HG03457 (cell line): ENCODE measurements around the gene DSCAM.
"Not testable (repeated sequence)": the region's sequence is repeated elsewhere in the genome, so short reads cannot be mapped to it uniquely, and the experiment has no call there.

ENCODE experiments used
- ATAC-seq: cut with Tn5 transposase; IDR thresholded peaks from one replicate; pipeline ENCODE4 v1.9.1; 2021; ENCODE audit warnings: moderate number of reproducible peaks; ENCODE audit not compliant: unreplicated experiment

The DSCAM gene

DNA sequence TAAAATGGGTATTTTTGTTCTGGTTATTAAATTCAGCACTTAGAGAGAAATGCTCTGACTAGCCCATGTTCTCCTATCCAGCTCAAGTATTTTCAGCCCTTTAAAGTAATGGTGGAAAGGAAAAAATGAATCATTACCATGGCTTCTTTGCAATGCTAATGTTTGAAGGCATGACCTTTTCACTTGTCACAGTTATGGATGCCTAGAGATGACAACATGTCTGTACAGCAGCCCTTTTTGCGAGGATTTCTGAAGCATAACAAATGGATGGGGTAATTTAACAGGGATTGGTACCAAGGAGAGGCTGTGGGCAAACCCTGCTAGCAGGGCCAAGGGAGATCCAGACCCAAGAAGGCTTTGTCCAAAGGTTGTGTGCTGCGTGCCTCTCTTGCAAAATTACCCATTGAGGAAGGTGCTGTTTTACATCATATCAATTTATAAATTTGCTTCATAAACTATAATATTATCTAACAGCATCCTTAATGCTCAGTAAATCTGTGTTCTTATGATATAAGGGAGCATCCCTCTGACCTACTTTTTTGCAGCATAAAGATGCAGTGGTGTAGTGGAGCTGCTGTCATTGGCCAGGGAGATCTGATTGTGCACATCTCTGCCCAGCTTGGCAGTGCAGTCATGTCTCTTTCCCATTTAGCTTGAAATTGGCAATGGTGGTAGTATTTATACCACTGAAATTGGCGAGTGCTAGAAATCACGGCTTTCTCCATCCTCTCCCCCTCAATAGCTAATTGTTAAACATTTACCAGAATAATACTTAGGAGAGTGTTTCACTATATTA is 652.6 kb downstream of the DSCAM start:
- ATAC-seq = no peak

DNA sequence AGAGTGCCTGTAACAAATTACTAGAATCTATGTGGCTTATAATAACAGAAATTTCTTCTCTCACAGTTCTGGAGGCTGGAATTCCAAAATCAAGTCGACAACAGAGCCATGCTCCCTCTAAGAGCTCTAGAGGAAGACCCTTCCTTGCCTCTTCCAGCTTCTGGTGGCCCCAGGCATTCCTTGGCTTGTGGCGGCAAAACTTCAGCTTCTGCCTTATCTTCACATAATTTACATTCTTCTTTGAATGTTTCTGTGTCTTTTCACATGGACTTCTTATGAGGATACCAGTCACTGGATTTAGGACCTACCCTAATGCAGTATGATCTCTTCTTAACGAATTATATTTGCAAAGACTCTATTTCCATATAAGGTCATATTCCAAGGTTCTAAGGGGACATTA is 655.3 kb downstream of the DSCAM start:
- ATAC-seq = no peak

DNA sequence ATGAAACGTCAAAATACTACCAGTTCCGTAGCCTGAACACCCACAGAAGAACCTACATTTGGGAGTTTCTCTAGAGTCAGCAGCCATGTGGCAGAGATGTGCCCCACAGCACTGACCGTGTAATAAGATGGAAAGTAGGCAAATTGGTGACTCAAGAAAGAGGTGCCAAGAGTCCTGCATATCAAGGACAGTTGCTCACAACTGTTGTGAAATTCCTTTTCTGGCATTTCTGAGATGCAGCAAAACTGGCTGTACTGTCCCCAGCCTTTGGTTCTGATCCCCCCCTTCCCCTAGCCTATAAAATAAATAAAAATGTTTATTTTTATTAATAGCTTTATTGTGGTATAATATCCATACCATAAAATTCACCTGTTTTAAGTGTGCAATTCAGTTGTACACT is 655.8 kb downstream of the DSCAM start:
- no peak for ATAC-seq

DNA sequence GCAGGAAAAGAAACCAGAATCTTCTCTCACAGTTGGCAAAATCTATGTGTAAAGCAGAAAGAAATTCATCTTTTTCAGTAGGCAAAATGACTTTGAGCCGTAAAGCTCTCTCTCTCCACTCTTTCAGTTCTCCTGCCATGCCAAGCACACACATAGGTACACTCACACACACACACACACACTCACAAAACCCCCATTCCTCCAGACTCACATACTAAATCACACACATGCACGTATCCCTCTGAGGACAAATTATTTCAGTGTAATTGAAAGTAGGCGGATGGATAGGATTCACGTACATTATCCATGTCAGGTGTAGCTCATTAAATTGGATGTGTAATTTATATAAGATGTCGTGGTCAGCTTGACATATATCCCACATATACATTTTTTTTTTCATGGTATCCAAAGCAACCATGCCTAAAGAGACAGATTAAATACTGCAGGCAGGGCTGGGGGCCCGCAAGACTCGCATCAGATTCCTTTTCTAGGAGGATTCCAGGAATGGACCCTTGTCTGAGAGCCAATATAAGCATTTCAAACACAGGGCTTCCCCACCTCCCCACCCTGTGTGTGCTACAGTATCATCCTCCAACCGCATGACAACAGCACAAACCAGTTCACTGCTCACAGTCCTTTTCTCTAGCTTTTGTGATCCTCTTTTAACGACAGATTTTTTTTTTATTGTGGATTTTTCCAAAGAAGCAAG is 658.9 kb downstream of the DSCAM start:
- ATAC-seq = no peak

DNA sequence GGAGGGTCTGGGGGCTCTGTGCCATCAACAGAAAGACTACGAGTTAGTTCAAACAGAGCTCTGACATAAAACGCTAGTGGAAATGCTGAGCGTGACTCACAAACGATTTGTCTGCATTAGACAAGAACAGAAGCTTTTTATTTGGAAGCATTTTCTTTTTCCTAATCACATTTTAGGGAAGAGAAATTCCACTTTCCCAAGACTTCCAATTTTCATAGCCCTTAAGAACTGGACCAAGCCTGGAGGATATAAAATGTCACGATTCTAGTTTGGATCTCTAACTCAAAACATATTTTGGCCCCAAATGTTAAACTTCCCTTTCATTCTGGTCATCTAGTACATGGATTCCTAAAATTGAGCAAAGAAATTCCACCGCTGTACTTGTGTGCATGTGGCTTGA is 659.7 kb downstream of the DSCAM start:
- ATAC-seq = no peak

DNA sequence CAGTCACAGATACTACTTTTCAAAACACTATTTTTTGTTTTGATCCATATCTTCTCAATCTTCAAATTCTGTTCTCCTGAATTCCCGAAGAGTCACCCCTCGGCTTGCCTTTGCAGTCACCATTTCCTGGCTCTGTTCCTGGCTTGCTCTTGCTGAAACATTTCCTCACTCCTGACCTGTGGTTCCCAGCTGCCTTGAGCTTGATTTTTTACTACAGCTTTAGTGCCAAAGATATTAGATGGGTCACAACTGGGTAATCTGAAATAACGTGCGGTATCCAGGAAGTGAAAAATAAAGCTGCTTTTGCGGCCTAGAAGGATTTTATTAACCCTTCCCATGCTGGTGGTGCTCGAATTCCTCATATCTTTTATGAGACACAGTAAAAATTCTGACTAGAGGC is 660.9 kb downstream of the DSCAM start:
- ATAC-seq = no peak

DNA sequence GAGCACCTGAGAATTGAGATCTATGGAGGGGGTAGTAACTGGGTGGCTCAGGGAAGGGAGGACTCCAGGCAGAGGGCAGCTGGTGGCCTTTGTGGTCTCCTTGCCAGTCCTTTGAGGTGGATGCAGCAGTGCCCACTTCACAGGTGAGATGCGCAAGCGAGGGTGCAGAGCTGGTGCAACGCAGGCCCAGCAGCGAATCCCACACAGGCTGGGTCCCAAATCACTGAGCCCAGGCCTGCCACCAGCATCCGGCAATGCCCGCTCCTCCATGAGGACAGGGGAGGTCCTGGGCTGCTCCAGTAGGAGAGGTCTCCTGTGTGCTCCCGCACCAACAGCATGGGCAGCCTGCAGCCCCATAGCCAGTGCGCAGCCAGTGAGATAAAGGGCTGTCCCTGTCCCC is 661.8 kb downstream of the DSCAM start:
- ATAC-seq = no peak

DNA sequence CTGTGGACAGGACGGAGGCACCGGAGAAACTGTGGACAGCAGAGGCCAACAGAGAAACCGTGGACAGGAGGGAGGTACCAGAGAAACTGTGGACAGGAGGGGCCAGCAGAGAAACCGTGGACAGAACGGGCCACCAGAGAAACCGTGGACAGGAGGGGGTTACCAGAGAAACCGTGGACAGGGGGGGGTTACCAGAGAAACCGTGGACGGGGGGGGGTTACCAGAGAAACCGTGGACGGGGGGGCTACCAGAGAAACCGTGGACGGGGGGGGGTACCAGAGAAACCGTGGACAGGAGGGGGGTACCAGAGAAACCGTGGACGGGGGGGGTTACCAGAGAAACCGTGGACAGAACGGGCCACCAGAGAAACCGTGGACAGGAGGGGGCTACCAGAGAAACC is 664.5 kb downstream of the DSCAM start:
- ATAC-seq = not testable (repeated sequence)

DNA sequence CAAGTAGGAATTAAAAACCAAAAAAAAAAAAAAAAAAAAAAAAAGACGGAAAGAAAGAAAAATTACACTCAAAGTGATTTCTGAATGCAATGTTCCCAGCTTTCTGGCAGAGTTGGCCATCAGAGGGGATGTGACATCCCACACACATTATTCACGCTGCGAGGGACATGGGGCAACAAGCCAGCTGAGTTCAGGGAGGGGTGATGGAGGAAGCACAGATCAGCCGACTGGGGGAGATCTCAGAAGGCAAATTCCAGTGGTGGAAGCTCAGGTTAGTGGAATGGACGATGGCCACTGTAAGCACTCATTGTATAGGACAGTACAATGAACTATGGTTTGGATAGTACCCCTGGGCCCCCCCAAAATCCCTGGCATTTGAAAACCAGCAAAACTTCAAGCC is 667.8 kb downstream of the DSCAM start:
- ATAC-seq = no peak

DNA sequence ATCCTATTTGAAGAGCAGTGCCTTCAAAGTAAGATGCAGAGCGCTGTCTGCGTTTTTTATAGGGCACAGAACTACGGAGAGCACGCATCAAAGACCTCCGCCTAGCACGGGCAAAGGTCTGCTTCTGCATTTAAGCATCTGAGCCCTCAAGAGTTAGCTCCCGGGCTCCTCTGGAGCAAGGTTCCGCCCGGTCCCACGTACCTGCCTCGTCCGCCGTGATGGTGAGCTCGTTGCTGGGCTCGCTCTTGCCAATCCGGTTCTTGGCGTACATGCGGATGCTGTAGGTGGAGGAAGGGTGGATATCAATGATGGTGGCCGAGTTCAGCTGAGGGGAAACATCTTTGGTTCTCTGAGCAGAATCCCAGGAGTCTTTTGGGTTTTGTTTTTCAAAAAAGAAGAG is 668.2 kb downstream of the DSCAM start:
- no peak for ATAC-seq

DNA sequence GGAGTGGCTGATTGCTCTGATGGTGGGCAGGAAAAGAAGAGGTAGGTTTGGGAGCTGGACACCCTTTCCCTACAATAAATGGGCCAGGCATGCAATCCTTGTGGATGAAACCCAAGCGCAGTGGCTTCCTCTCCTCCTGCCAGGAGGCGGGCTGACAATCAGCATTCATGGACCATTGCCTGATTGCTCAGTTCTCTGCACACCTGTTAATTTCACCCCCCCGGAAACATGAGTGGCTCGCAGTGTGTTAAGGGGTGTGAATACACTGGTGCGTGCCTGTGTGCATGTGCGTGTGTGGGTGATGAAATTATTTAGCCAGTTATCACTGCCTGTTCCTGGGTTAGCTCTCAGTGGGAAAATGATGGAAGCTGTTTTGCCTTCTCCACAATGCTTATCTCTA is 669.0 kb downstream of the DSCAM start:
- no peak for ATAC-seq

DNA sequence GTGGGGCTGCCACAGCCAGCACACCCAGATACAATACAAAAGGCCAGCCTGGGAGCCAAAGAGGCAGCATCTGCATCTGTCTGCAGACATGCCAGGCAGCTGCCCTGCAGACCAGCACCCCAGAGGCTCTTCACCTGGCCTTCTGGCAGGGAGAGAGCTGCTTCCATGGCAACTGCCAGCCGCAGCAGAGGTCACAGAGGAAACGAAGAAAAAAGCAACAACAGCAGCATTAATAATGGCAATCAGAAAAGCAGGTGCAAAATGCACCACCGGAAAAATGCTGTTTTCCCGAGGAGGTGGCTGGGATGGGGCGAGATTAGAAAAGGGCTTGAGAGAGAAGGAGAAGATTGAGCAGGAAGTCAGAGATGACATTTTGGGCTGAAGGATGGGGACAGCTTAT is 670.2 kb downstream of the DSCAM start:
- no peak for ATAC-seq

DNA sequence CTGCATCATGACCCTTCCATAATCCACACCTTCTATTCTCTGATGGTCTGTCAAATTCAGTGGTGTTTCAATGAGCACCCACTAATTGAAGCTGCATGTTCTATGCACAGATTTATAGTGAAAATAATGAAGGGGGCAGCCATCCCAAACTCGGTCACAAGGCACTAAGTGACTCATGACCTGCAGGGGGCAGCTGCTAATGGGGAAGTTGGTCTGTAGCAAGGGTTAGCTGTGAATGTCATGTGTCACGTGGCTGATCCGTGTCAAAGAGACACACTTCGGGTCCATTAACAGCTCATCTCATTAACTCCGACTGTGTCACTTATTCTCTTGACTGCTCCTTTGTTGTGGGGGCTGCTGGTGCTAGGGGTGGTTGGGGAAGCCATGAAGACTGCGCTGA is 673.1 kb downstream of the DSCAM start:
- no peak for ATAC-seq

DNA sequence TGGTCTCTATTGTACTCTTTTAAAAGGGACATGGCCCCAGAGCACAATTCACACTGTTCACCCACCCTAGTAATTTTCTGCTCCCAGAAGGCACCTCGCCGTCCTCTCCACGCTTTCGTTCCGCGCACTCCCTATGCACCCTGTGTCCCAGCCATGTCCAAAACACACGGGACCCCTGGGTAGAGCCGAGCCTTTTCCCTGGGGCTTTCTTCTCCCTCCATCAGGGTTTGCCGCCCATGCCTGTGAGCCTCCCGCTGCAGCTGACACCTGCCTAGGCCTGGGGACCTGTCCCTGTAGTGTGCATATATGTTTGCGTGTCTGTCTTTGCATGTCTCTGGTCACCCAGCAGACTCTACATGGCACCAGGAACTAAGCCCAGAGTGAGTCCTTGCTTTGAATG is 677.0 kb downstream of the DSCAM start:
- no peak for ATAC-seq

DNA sequence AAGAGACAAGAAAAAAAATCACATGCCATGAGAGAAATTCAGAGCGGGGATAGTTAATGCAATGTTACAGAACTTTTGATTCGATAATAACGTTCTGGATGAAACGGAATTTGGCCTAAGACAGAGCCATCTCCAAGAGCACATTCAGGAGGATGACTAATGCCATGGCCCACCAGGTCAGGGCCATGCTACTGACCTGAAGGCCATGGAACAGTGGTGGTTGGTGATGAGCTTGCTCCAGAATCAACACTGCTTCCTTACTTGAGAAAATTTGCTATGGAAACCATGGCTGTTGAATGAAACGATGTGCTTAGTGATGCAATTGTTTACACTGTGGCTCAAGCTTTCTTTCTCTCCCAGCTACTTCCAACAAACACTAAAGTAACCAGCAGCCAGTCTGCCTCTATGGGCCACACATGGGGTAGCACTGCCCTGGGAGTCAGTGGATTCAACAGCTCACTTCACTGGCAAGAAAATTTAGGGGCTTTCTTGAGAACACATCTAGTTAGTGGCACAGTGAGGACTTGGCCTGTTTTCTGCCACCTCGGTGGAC is 680.6 kb downstream of the DSCAM start:
- ATAC-seq = no peak

DNA sequence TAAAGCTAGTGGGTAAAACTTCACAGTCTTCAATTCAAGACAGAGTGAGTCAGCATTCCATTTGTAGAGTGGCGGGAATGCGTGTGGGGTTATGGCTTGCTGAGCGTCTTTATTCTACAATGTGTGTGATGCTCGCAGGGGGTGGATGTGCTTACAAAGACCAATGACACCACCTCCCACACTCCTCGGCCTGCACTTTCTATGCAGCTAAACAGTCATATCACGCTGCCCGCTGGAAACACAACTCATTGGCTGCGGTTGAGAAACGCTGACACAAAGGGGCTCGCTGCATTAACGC is 681.2 kb downstream of the DSCAM start:
- ATAC-seq = no peak

DNA sequence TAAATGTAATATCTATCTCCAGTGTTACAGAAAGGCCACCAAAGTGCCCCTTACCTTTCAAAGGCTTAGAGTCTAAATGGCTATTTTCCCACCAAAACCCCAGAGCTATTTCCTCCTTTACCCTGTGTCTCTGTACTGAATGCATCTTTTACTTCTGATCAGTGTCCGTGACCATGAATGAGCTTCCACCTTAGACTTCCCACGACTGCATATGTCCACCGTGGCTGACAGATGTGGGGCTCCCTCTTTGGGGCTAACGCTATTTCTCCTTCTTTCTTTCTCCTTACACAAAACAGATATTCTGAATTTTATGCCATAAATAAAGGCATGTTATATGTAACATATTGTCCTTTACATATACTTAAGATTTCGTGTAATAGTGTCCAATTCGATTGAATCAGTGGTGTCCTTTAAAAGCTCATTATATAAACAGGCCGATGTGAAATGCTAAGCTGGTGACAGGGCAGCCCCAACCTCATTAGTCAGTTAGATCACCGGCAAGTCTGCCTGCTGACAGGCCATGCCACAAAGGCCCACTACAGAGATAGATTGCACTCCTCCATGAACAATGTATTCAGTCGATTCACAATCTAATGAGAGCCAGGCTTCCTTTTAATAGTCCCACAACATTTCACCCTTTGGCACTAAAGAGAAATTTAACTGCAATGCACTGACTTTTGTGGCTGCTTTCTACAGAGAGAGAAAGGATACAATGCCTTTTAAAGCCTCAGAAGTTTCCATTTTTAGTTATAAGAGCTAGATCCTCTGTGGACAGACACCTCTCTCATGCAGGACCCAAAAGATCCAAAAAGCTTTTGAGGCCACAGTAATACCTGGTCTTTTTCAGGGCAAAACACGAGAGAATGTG is 681.8 kb downstream of the DSCAM start:
- no peak for ATAC-seq

DNA sequence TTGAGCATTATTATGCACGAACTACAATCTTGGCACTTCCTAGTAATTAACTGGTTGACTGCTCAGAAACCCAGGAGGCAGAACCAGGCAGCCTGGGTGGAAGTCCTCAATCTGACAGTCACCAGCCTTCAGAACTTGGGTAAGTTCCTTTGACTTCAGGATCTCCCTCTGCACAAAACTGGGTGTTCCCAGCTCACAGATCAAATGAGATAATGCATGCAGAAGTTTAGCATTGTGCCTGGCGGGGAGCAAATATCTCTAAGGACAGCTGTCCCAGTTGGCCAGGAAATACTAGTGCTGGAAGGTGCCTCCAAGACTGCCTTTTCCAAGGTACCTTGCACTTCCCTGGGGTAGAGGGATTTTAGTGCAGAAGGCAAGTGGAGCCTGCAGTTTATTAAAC is 684.9 kb downstream of the DSCAM start:
- no peak for ATAC-seq

DNA sequence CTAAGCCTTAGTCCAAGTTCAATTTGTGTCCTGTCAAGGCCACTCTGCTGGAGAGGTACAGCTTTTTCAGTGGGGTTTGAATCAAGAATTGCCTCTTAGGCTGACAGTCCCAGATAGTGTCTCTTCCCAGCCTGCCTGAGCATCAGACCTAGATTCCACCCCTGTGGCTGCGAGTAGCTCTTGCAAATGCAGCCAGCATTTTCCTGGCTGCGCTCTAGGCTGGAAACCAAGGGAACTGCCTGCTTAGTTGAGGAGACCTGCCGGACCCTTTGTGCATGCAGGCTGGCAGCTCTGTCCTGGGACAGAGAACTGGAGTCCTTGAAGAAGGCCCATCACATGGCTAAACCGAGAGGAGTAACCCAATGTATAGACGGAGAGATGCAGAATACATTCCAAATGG is 686.0 kb downstream of the DSCAM start:
- ATAC-seq = no peak

DNA sequence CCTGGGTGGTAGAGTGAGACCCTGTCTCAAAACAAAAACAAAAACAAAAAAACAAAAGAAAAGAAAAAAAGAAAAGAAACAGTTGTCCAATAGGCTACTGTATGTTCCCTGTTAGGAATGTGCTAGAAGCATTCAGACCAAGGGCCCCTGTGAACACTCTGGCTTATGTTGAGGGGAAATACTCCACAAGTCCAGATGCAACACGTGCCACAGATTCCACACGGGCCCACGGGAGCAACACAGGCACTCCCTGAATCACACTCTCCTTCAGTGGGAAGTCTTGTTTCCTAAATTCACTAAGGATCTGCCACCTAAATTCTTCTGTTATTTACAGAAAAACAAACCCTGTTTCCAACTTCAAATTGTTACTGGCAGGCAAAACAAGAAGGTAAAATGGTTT is 688.6 kb downstream of the DSCAM start:
- ATAC-seq = no peak

DNA sequence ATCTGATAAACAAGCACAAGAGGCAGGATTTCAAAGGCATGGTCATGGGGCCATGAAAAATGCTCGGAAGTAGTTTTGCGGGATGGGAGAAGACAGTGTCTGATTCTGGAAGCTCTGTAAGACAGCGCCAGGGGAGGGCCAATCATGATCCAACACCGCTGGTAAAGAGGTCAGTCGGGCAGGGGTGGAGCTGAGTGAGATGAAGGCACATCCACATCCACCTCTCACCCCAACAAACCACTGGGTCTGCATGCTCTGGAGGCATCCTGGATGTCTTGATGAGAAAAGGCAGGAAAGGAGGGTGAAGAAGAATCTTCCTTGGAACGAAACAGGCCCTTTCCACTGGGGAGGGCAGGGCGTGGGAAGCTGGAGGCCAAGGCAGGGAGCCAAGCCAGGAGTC is 691.4 kb downstream of the DSCAM start:
- no peak for ATAC-seq

DNA sequence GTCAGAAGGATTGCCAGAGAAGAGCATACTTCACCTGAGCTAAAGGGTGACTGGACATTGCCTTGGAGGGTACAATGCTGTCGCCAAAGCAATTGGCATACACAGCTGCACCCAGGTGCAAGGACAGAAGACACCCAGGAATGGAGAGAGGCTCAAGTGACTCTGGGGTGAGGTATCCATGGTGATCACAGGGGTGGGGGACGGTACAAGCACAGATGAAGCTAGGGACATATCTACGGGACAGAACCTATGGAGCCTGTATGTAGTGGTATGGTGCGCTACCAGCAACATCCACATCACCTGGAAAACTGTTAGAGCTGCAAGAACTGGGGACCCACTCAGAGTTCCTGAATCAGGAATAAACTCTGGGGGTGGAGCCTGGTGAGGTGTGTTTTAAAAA is 693.6 kb downstream of the DSCAM start:
- ATAC-seq = no peak
